Epithelial cell of esophagus (primary cell): Measurements from ENCODE around the gene MAP4K5.
A peak's percentile ranks its signal among the peaks of the same experiment; 100 is the strongest.

Experiments used
- DNase-seq: peaks from one replicate; pipeline ENCODE4 v3.0.0; 2010; ENCODE audit warnings: low read depth
- H3K4me3 ChIP-seq: 2 replicates; pipeline ENCODE4 v1.5.1; 2011; ENCODE audit warnings: mild to moderate bottlenecking, low read length, control low read depth
- CTCF ChIP-seq: IDR thresholded peaks from 2 replicates; pipeline ENCODE4 v1.5.1; 2011; ENCODE audit warnings: low read depth, mild to moderate bottlenecking, low read length, control low read depth, inconsistent platforms; ENCODE audit not compliant: insufficient read depth; ENCODE audit errors: missing control alignments

Gene MAP4K5

GRCh38 chr14:50476134-50476533 is 56.2 kb downstream of the MAP4K5 start:
- DNase-seq, result no peak
- no peak for TF ChIP-seq CTCF
- H3K4me3 ChIP-seq, result no peak overlapping the region

GRCh38 chr14:50475460-50475859 is 56.9 kb downstream of the MAP4K5 start:
- peak; percentile 69 for DNase-seq
- no peak overlapping the region for H3K4me3 ChIP-seq
- no peak for TF ChIP-seq CTCF

DNA sequence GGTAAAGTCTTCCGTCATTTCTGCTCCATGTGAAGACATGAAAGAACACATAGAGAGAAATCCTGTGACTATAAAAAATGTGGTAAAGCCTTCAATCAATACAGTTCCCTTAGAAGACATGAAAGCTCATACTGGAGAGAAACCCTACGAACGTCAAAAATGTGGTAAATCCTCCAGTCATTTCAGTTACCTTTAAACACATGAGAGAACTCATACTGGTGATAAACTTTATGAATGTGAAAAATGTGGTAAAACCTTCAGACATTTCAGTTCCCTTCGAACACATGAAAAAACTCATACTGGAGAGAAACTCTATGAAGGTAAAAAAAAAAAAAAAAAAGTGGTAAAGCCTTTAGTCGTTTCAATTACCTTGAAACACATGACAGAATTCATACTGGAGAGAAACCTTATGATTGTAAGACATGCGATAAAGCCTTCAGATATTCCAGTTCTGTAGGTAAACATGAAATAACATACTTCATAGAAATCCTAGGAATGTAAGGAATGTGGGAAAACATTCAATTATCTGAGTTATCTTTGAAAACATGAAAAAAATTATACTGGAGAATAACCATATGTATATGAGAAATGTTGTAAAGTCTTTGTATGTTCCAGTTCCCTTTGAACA is 60.4 kb downstream of the MAP4K5 start:
- TF ChIP-seq CTCF, result no peak
- H3K4me3 ChIP-seq, result no peak overlapping the region
- no peak for DNase-seq

DNA sequence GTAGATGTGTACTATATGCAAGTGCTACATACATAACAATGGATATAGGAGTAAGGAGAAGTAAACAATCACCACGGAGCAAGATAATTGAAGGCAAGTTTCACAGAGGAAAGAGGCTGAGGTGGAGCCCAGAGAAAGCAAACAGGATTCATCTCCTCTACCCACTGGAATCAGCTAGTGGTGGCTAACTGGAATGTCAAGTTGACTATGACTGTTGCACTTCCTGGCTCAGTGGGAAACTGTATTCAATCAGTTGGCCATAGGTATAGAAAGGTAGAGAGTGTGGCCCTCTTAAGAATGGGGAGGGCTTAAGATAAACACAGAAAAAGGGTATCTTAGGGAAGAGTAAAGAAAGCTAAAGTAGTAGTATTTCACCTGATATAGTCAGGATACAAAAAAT is 62.4 kb downstream of the MAP4K5 start:
- no peak overlapping the region for H3K4me3 ChIP-seq
- DNase-seq, result peak; percentile 5
- no peak for TF ChIP-seq CTCF

DNA sequence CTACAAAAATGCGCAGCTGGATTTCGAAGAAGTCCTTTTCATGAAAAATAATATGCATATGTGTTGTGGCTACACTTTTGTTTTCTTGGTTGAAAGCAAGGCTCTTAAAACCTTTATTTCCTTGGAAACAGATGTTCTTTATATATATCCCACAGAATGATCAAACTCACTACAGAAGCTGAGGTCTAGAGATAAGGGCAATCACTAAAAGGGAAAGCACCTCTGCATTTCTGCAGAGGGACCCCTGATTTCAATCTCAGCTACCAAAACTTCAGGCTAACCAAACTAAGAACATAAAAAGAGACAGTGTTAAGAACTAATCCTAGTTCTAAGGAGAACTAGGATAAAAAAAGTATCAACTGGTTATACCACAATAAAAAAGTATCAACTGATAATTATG is 70.3 kb downstream of the MAP4K5 start:
- TF ChIP-seq CTCF, result no peak

DNA sequence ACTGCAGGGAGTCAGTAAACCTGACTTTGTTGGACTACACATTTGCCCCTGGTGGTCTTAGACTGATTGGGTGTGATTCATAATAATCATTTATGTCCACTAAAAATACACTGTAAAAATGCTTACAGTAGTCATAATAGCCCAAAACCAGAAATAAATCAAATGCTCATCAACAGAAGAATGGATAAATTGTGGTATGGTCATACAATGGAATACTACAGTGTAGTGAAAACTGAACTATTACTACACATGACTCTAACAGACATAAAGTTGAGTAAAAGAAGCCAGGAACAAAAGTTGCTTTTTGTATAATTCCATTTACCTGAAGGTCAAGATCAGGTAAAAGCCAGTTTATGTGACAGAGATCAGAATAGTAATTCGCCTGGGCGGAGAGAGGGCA is 78.5 kb downstream of the MAP4K5 start:
- no peak for DNase-seq
- TF ChIP-seq CTCF, result no peak
- H3K4me3 ChIP-seq, result no peak overlapping the region

More for the DNA sequence above, 70.3 kb downstream of the MAP4K5 start:
- H3K4me3 ChIP-seq, result no peak overlapping the region
- DNase-seq, result no peak
